ENCODE data around the gene RSPH1. TPM values are rescaled to one million over a fixed set of nuclear protein-coding genes. Genes with fewer than 3 reads are reported as not detected.

The RSPH1 gene
- total RNA-seq, 1 donor from 2014 or later, result 0.29 TPM

DNA sequence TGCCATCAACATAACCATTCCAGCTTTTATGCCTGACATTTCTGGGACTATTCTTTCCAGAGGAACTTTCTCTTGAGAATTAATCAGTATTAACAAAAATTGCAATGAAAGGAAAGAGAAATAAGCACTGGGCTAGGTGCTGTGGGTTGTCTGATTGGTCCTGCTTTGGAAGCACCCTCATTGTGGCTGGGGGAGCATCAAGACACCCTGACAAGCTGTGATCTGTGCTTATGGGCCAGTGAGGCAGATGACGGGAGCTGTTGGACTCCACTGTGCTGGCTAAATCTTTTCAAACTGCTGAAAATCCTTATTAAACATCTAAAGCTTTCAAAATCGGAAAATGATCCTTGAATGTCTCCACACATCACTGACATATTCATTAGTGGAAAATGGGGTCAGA, 72.3 kb downstream of the RSPH1 start:
- no peak for DNase-seq (ENCODE audit: low read depth)
- TF ChIP-seq, protein P1, sequence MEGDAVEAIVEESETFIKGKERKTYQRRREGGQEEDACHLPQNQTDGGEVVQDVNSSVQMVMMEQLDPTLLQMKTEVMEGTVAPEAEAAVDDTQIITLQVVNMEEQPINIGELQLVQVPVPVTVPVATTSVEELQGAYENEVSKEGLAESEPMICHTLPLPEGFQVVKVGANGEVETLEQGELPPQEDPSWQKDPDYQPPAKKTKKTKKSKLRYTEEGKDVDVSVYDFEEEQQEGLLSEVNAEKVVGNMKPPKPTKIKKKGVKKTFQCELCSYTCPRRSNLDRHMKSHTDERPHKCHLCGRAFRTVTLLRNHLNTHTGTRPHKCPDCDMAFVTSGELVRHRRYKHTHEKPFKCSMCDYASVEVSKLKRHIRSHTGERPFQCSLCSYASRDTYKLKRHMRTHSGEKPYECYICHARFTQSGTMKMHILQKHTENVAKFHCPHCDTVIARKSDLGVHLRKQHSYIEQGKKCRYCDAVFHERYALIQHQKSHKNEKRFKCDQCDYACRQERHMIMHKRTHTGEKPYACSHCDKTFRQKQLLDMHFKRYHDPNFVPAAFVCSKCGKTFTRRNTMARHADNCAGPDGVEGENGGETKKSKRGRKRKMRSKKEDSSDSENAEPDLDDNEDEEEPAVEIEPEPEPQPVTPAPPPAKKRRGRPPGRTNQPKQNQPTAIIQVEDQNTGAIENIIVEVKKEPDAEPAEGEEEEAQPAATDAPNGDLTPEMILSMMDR (IDR thresholded peaks at IDR 0.05; ENCODE audit: insufficient read depth, low read length, poor library complexity, severe bottlenecking), result no peak

GRCh38 chr21:42423197-42423675, 72.8 kb downstream of the RSPH1 start:
- H3K27me3 ChIP-seq (ENCODE audit: control insufficient read depth, insufficient read depth, low read length), result peaks cover 11% of the 10 kb centered on the region
- no peaks in the 10 kb centered on the region for H3K36me3 ChIP-seq (ENCODE audit: control insufficient read depth, insufficient read depth, low read length)
- DNase-seq (ENCODE audit: low read depth), result no peak
- H3K4me3 ChIP-seq (ENCODE audit: low read depth, low read length), result no peak overlapping the region
- TF ChIP-seq, protein P1 (IDR thresholded peaks at IDR 0.05; ENCODE audit: insufficient read depth, low read length, poor library complexity, severe bottlenecking), result no peak

More for the DNA sequence above, 72.3 kb downstream of the RSPH1 start:
- no peaks in the 10 kb centered on the region for H3K36me3 ChIP-seq (ENCODE audit: control insufficient read depth, insufficient read depth, low read length)
- peaks cover 11% of the 10 kb centered on the region for H3K27me3 ChIP-seq (ENCODE audit: control insufficient read depth, insufficient read depth, low read length)
- H3K4me3 ChIP-seq (ENCODE audit: low read depth, low read length), result no peak overlapping the region

Other genes with a start within 250 kb of the RSPH1 start
- gene TFF3, start 180.8 kb downstream of the RSPH1 start, total RNA-seq, result 0.17 and 0.21 TPM in 2 replicates
- not detected in 2 replicates for gene TFF2, start 145.2 kb downstream of the RSPH1 start, total RNA-seq
- gene TFF1, start 129.7 kb downstream of the RSPH1 start, total RNA-seq, result not detected in 2 replicates
- gene TMPRSS3, start 100.2 kb downstream of the RSPH1 start, total RNA-seq, result 3.8 and 4.1 TPM in 2 replicates
- not detected in 2 replicates for gene UBASH3A, start 92.3 kb downstream of the RSPH1 start, total RNA-seq
- gene SLC37A1, start 17.6 kb upstream of the RSPH1 start, total RNA-seq, result 29.3 and 34.2 TPM in 2 replicates
- 3.9 and 4.2 TPM in 2 replicates for gene PDE9A, start 157.4 kb upstream of the RSPH1 start, total RNA-seq

Data from kidney epithelial cell (primary cell).